CD8-positive, alpha-beta memory T cell (primary cell): ENCODE results near the gene ACTL8. TPM values are rescaled to one million over a fixed set of nuclear protein-coding genes. Genes with fewer than 3 reads are reported as not detected.
"Not testable (repeated sequence)": the region's sequence is repeated elsewhere in the genome, so short reads cannot be mapped to it uniquely, and the experiment has no call there.

Experiments used
- CTCF ChIA-PET: fragments of 350-600 bp; sonication (Branson Sonifier 250); formaldehyde crosslinking; loops from one replicate; lab custom pipeline; 2021; ENCODE audit warnings: antibody characterized with exemption; lab: Charles Lee
- POLR2A ChIA-PET: fragments of 350-600 bp; sonication (Branson Sonifier 250); formaldehyde crosslinking; loops from one replicate; lab custom pipeline; 2021; ENCODE audit warnings: antibody characterized with exemption; lab: Charles Lee
- DNase-seq, 5 donors: peaks; one replicate each; pipeline versions ENCODE4 v3.0.0 to v3.0.0-alpha.2; 2020 to 2022; ENCODE audit warnings: mixed read lengths in 1 of 5
- H3K27ac ChIP-seq: one replicate; pipeline ENCODE4 v1.7.0; 2013; ENCODE audit warnings: low read depth, mild to moderate bottlenecking, low read length, moderate library complexity
- H3K27me3 ChIP-seq: 2 replicates; pipeline ENCODE4 v1.7.0; 2013; ENCODE audit warnings: low read length, mild to moderate bottlenecking; ENCODE audit not compliant: insufficient read depth, poor library complexity, severe bottlenecking
- H3K36me3 ChIP-seq: 2 replicates; pipeline ENCODE4 v1.7.0; 2013; ENCODE audit warnings: mild to moderate bottlenecking, low read length, moderate library complexity; ENCODE audit not compliant: insufficient read depth
- H3K4me1 ChIP-seq: 2 replicates; pipeline ENCODE4 v1.7.0; 2013; ENCODE audit warnings: mild to moderate bottlenecking, low read length, moderate library complexity; ENCODE audit not compliant: insufficient read depth
- H3K4me3 ChIP-seq: 2 replicates; pipeline ENCODE4 v1.7.0; 2013; ENCODE audit warnings: mild to moderate bottlenecking, low read length
- H3K9me3 ChIP-seq: 2 replicates; pipeline ENCODE4 v1.7.0; 2013; ENCODE audit warnings: mild to moderate bottlenecking, low read length
- H3K27ac Mint-ChIP-seq, 8 donors: one replicate each; pipeline ENCODE4 v1.8.0; 2020 to 2021; ENCODE audit warnings: mixed read lengths in 8 of 8, mild to moderate bottlenecking in 6 of 8, inconsistent platforms in 3 of 8, moderate library complexity in 3 of 8
- H3K27me3 Mint-ChIP-seq, 2 donors: one replicate each; pipeline ENCODE4 v1.8.0; 2020 to 2021; ENCODE audit warnings: mixed read lengths in 2 of 2, mild to moderate bottlenecking in 1 of 2, moderate library complexity in 1 of 2
- H3K36me3 Mint-ChIP-seq, 3 donors: one replicate each; pipeline ENCODE4 v1.8.0; 2020 to 2021; ENCODE audit warnings: mixed read lengths in 3 of 3, inconsistent platforms in 1 of 3, mild to moderate bottlenecking in 1 of 3
- H3K4me1 Mint-ChIP-seq, 3 donors: one replicate each; pipeline ENCODE4 v1.8.0; 2020 to 2021; ENCODE audit warnings: mixed read lengths in 3 of 3, inconsistent platforms in 1 of 3, mild to moderate bottlenecking in 1 of 3
- H3K4me3 Mint-ChIP-seq, 7 donors: one replicate each; pipeline ENCODE4 v1.8.0; 2020 to 2021; ENCODE audit warnings: mixed read lengths in 7 of 7, mild to moderate bottlenecking in 6 of 7, moderate library complexity in 4 of 7, inconsistent platforms in 2 of 7
- H3K9me3 Mint-ChIP-seq, 5 donors: one replicate each; pipeline ENCODE4 v1.8.0; 2020 to 2022; ENCODE audit warnings: mixed read lengths in 5 of 5, mild to moderate bottlenecking in 3 of 5, moderate library complexity in 2 of 5, inconsistent platforms in 1 of 5
- polyA plus RNA-seq: library from polyadenylated mRNA; unstranded; fragments of 300-500 nt; fragmentation: Illumina TruSeq; gene quantifications from one replicate; pipeline ENCODE4 v1.2.3, GENCODE V29; 2021
- total RNA-seq, 2 experiments: library from RNA; stranded (reverse); gene quantifications; one replicate each; pipeline ENCODE4 v1.2.3, GENCODE V29; 2021

ACTL8 gene
- total and polyA plus RNA-seq, 3 experiments from 2014 or later = not detected

DNA sequence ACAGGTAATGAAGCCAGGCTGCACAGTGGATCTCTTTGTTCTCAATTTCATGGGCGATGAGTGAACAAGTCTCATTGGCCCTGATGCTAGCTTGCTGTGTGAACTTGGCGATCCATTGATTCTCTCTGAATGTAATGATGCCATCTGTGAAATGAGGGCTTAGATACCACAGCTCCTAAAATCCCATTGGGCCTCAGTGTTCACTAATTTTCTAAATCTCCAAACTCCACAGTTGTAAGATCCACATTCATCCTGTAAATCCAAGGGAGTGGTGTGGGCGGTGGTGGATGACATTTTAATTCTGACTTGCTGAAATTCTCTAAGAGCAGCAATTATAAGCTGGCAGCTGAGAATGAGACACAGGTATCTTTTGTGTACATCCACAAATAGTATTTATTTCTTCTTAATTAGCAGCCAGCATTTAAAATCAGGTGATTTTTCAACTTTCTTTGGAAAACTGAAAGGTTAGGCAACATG lies 9.6 kb upstream of the ACTL8 start:
- ChIA-PET POLR2A (no interaction called here), CTCF (no interaction called here)
- H3K4me1 ChIP-seq = no peaks in the 10 kb centered on the region
- no peak for DNase-seq
- Mint-ChIP-seq H3K4me3 (no peak overlapping the region), H3K27me3 (peaks cover 9 to 18% of the 10 kb centered on the region in 2 donors), H3K36me3 (no peaks in the 10 kb centered on the region), H3K9me3 (peaks cover 0 to 5% (median 0%) of the 10 kb centered on the region in 5 donors), H3K4me1 (no peaks in the 10 kb centered on the region), H3K27ac (no peak overlapping the region)
- H3K36me3 ChIP-seq = no peaks in the 10 kb centered on the region
- H3K4me3 ChIP-seq = no peak overlapping the region
- no peak overlapping the region for H3K27ac ChIP-seq
- no peaks in the 10 kb centered on the region for H3K9me3 ChIP-seq
- H3K27me3 ChIP-seq = no peaks in the 10 kb centered on the region

DNA sequence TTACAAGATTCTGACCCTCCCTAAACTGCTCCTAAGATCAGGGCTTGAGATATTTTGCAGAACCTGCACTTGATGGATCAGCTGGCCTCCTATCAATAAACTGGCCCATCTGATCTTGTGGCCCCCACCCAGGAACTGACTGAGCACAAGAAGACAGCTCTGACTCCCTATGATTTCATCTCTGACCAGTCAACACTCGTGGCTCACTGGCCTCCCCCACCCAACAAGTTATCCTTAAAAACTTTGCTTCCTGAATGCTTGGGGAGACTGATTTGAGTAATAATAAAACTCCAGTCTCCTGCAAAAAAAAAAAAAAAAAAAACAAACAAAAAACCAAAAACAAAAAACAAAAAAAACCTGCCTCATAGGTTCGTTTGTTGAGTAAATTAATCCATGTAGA lies 8.9 kb upstream of the ACTL8 start:
- POLR2A ChIA-PET, H3K4me3 Mint-ChIP-seq, H3K27me3 ChIP-seq, H3K27ac Mint-ChIP-seq, H3K36me3 ChIP-seq, CTCF ChIA-PET, H3K4me1 Mint-ChIP-seq, H3K27ac ChIP-seq, H3K36me3 Mint-ChIP-seq, DNase-seq, H3K9me3 Mint-ChIP-seq, H3K4me1 ChIP-seq, H3K9me3 ChIP-seq, H3K4me3 ChIP-seq: not testable (repeated sequence)
- H3K27me3 Mint-ChIP-seq = peaks cover 9 to 18% of the 10 kb centered on the region in 2 donors

DNA sequence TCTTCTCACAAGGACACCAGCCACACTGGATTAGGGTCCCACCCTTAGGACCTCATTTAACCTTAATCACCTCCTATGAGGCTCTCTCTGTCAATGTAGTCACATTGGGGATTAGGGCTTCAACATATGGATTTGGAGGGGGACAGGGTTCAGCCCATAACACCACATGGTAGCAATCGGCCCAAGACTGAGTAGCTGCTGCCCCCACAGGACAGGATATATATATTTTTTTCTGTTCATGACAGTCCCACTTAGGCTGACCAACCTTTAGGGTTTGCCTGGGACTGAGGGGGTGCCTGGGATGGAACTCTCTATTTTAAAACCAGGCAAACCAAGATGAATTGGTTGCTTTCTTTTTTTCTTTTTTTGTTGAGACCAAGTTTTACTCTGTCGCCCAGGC lies 8.2 kb upstream of the ACTL8 start:
- H3K4me3 Mint-ChIP-seq = no peak overlapping the region
- H3K9me3 Mint-ChIP-seq = peaks cover 0 to 6% (median 0%) of the 10 kb centered on the region in 5 donors
- Histone ChIP-seq H3K36me3 (no peaks in the 10 kb centered on the region), H3K27me3 (no peaks in the 10 kb centered on the region), H3K4me1 (no peaks in the 10 kb centered on the region), H3K9me3 (no peaks in the 10 kb centered on the region), H3K4me3 (no peak overlapping the region), H3K27ac (no peak overlapping the region)
- DNase-seq = no peak
- no peak overlapping the region for H3K27ac Mint-ChIP-seq
- ChIA-PET CTCF (no interaction called here), POLR2A (no interaction called here)
- H3K36me3 Mint-ChIP-seq = no peaks in the 10 kb centered on the region
- H3K4me1 Mint-ChIP-seq = no peaks in the 10 kb centered on the region
- H3K27me3 Mint-ChIP-seq = peaks cover 9 to 14% of the 10 kb centered on the region in 2 donors

DNA sequence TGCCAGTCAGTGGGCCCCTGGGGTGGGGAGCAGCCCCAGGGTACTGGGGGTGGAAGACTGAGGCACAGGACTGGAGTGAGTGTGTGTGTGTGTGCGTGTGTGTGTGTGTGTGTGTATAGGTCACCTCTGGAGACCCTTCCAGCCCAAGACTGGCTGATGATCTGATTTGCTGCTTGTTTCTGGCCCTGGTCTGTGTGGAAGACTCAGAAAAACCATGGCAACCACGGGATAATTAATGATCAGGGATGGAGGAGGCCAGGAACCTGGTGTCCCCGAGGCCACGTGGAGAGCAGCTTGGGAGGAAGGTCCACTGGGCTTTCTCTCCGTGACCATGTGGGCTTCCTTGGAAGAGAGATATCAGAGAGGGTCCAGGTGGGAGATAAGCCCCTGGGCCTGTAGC lies 4.8 kb upstream of the ACTL8 start:
- Mint-ChIP-seq H3K4me3 (no peak overlapping the region), H3K4me1 (no peaks in the 10 kb centered on the region), H3K36me3 (no peaks in the 10 kb centered on the region), H3K9me3 (peaks cover 6 to 32% (median 20%) of the 10 kb centered on the region in 5 donors), H3K27me3 (peaks cover 5 to 12% of the 10 kb centered on the region in 2 donors), H3K27ac (no peak overlapping the region)
- CTCF ChIA-PET = no interaction called here
- Histone ChIP-seq H3K9me3 (no peaks in the 10 kb centered on the region), H3K27ac (no peak overlapping the region), H3K27me3 (no peaks in the 10 kb centered on the region), H3K36me3 (no peaks in the 10 kb centered on the region), H3K4me1 (no peaks in the 10 kb centered on the region), H3K4me3 (no peak overlapping the region)
- DNase-seq = no peak
- POLR2A ChIA-PET = no interaction called here

DNA sequence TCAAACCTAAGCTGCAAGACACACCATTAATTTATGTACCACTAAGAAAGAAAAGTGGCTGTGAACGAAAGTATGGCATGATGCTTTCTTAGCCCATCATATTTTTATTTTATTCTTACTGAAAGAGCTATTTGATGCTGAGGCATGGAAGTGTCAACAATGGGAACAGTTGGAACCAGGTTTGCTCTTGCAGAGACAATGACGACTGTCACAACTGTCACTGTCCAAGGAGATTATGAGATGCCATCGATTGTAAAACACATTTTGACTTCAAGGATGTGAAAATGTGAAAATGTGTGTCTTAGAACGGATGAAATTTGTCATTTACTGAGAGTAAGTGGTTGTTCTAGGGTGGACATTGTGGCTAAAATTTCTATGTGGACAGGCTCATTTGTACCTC lies 2.8 kb upstream of the ACTL8 start:
- POLR2A ChIA-PET = no interaction called here
- Mint-ChIP-seq H3K27me3 (peaks cover 5 to 9% of the 10 kb centered on the region in 2 donors), H3K36me3 (no peaks in the 10 kb centered on the region), H3K27ac (no peak overlapping the region), H3K4me3 (no peak overlapping the region), H3K4me1 (no peaks in the 10 kb centered on the region), H3K9me3 (peaks cover 11 to 46% (median 37%) of the 10 kb centered on the region in 5 donors)
- Histone ChIP-seq H3K27ac (no peak overlapping the region), H3K9me3 (no peaks in the 10 kb centered on the region), H3K36me3 (no peaks in the 10 kb centered on the region), H3K27me3 (no peaks in the 10 kb centered on the region), H3K4me1 (no peaks in the 10 kb centered on the region), H3K4me3 (no peak overlapping the region)
- no peak for DNase-seq
- CTCF ChIA-PET = no interaction called here

DNA sequence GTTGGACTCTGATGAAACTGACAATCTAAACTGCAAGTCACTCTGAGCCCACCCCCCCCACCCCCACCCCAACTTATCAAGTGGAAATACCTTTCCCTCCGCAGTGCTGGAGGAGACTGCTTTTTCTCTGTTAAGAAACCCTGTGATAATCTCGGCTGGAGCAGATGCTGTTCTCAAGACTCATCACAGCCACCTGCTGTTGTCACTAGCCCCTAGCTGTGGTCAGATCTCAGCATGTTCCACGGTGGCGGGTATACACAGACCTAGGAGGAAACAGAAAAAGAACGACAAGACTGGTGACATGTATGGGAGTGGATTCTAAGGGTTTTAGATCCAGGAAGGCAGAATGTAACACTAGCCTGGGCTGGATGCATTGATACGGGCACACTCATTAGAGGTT lies 2.3 kb downstream of the ACTL8 start:
- Mint-ChIP-seq H3K27me3 (peaks cover 0 to 4% of the 10 kb centered on the region in 2 donors), H3K4me3 (no peak overlapping the region), H3K9me3 (peaks cover 33 to 74% (median 73%) of the 10 kb centered on the region in 5 donors), H3K4me1 (no peaks in the 10 kb centered on the region), H3K36me3 (peaks cover 0 to 23% (median 2%) of the 10 kb centered on the region in 3 donors), H3K27ac (no peak overlapping the region)
- no peak overlapping the region for H3K27ac ChIP-seq
- CTCF ChIA-PET = no interaction called here
- no peak for DNase-seq
- H3K4me3 ChIP-seq = no peak overlapping the region
- peaks cover 18% of the 10 kb centered on the region for H3K9me3 ChIP-seq
- H3K27me3 ChIP-seq = no peaks in the 10 kb centered on the region
- H3K4me1 ChIP-seq = no peaks in the 10 kb centered on the region
- H3K36me3 ChIP-seq = no peaks in the 10 kb centered on the region
- POLR2A ChIA-PET = no interaction called here

DNA sequence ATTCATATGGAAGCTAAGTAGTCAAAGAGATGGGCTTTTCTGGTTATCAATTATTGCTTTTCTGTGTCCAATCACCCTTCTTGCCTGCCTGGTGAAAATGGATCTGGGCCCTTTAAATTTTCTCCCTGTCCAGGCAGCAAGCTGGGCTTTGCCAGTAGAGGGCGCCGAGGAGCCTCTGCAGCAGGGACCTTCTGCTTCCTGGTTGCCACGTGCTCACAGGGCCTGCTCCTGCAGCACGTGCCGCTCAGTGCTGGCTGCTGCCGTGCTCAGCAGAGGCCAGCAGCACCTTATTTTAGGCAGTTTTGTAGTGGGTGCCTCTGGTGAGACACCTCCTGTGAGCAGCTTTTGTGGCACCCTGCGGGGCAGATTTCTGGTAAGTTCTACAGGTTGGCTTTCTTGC lies 4.0 kb downstream of the ACTL8 start:
- POLR2A ChIA-PET = no interaction called here
- CTCF ChIA-PET = no interaction called here
- Mint-ChIP-seq H3K27ac (no peak overlapping the region), H3K4me3 (no peak overlapping the region), H3K9me3 (peaks cover 33 to 65% (median 60%) of the 10 kb centered on the region in 5 donors), H3K27me3 (peaks cover 0 to 7% of the 10 kb centered on the region in 2 donors), H3K4me1 (no peaks in the 10 kb centered on the region), H3K36me3 (peaks cover 0 to 23% (median 2%) of the 10 kb centered on the region in 3 donors)
- no peak for DNase-seq
- Histone ChIP-seq H3K9me3 (peaks cover 18% of the 10 kb centered on the region), H3K36me3 (no peaks in the 10 kb centered on the region), H3K27ac (no peak overlapping the region), H3K4me1 (no peaks in the 10 kb centered on the region), H3K4me3 (no peak overlapping the region), H3K27me3 (no peaks in the 10 kb centered on the region)

DNA sequence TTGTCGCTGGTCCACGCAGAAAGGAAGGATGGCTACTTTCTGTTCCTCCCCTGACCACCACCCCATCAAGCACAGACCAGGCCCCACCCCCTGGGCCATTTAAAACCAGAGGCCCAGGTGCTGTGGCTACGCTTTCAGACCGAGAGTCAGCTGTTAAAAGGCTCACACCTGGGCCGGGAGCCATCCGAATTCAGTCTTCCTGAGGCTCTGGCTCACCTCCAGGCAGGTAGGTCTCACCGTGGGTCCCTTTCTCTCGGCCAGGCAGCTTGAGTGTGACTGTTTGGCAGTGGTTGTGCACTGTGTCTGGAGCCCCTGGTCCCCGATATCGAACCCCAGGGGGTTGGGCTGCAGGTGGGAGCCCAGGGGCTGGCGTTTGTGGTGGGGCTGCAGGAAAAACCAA lies 7.2 kb downstream of the ACTL8 start:
- Histone ChIP-seq H3K27me3 (no peaks in the 10 kb centered on the region), H3K4me1 (no peaks in the 10 kb centered on the region), H3K36me3 (no peaks in the 10 kb centered on the region), H3K27ac (no peak overlapping the region), H3K9me3 (peaks cover 18% of the 10 kb centered on the region), H3K4me3 (no peak overlapping the region)
- peaks cover 15 to 16% of the 10 kb centered on the region in 2 donors for H3K27me3 Mint-ChIP-seq
- peaks cover 23 to 38% (median 33%) of the 10 kb centered on the region in 5 donors for H3K9me3 Mint-ChIP-seq
- H3K36me3 Mint-ChIP-seq = peaks cover 0 to 23% (median 2%) of the 10 kb centered on the region in 3 donors
- no peak overlapping the region for H3K27ac Mint-ChIP-seq
- ChIA-PET CTCF (no interaction called here), POLR2A (no interaction called here)
- H3K4me1 Mint-ChIP-seq = no peaks in the 10 kb centered on the region
- no peak overlapping the region for H3K4me3 Mint-ChIP-seq
- no peak for DNase-seq
